HepG2 (cell line): ENCODE measurements around the gene STIM2. TPM values are rescaled to one million over a fixed set of nuclear protein-coding genes. Genes with fewer than 3 reads are reported as not detected.

ENCODE experiments used
- AGO2 ChIP-seq: fragments of 200-400 bp; formaldehyde crosslinking; optimal IDR thresholded peaks from 2 replicates; pipeline ENCODE3; 2017; ENCODE audit warnings: mild to moderate bottlenecking, low read depth, low read length, moderate library complexity
- ATRX ChIP-seq: sonication (generic); formaldehyde crosslinking; IDR thresholded peaks from 2 replicates; pipeline ENCODE4 v1.4.0; 2020; ENCODE audit warnings: missing genetic modification reagents, borderline replicate concordance
- DNMT3B ChIP-seq: conservative IDR thresholded peaks from 2 replicates; pipeline ENCODE4 v1.6.1; 2016; ENCODE audit warnings: missing biosample characterization, control low read depth
- HDAC6 ChIP-seq: fragments of 200-600 bp; sonication (generic); IDR thresholded peaks from 2 replicates; pipeline ENCODE4 v1.7.0; 2017; ENCODE audit warnings: mild to moderate bottlenecking, antibody characterized with exemption, low read length, low read depth
- KDM1A ChIP-seq: IDR thresholded peaks from 2 replicates; pipeline ENCODE4 v1.6.1; 2016; ENCODE audit warnings: missing compliant biosample characterization
- KLF16 ChIP-seq, 2 experiments: sonication (generic) in 1 of 2; formaldehyde crosslinking in 1 of 2; IDR thresholded peaks; 2 replicates each; pipeline versions ENCODE4 v1.6.1 to v1.8.0; 2016 to 2023; ENCODE audit warnings: missing genetic modification reagents in 2 of 2, missing compliant biosample characterization in 1 of 2
- MAFK ChIP-seq, 2 experiments: IDR thresholded peaks in 1 of 2; conservative IDR thresholded peaks in 1 of 2; 2 replicates each; pipeline ENCODE4 v1.6.1; 2011; ENCODE audit warnings: improper control_type of control experiment in 2 of 2, low read length in 2 of 2
- MTF2 ChIP-seq: sonication (generic); formaldehyde crosslinking; IDR thresholded peaks from 2 replicates; pipeline ENCODE4 v1.5.0; 2020; ENCODE audit warnings: missing genetic modification reagents, borderline replicate concordance
- RFX1 ChIP-seq: fragments of 450-650 bp; IDR thresholded peaks from 2 replicates; pipeline ENCODE4 v1.6.1; 2017
- SALL2 ChIP-seq: sonication (generic); formaldehyde crosslinking; IDR thresholded peaks from 2 replicates; pipeline ENCODE4 v1.8.1; 2023; ENCODE audit warnings: mild to moderate bottlenecking, missing genetic modification reagents, inconsistent platforms
- SMYD3 ChIP-seq: sonication (generic); formaldehyde crosslinking; IDR thresholded peaks from 2 replicates; pipeline ENCODE4 v1.8.1; 2023; ENCODE audit warnings: mild to moderate bottlenecking, missing genetic modification reagents
- TOPORS ChIP-seq: sonication (generic); formaldehyde crosslinking; IDR thresholded peaks from 2 replicates; pipeline ENCODE4 v1.8.0; 2023; ENCODE audit warnings: mild to moderate bottlenecking, missing genetic modification reagents
- TRIM24 ChIP-seq: sonication (generic); formaldehyde crosslinking; IDR thresholded peaks from 2 replicates; pipeline ENCODE4 v1.8.0; 2022; ENCODE audit warnings: mild to moderate bottlenecking, missing genetic modification reagents
- ZKSCAN1 ChIP-seq: fragments of 150-350 bp; IDR thresholded peaks from 2 replicates; pipeline ENCODE4 v1.6.1; 2014; ENCODE audit warnings: low read length
- ZNF274 ChIP-seq: sonication (generic); formaldehyde crosslinking; IDR thresholded peaks from 2 replicates; pipeline ENCODE4 v1.5.1; 2020; ENCODE audit warnings: mild to moderate bottlenecking, missing genetic modification reagents
- ZNF550 ChIP-seq: sonication (generic); formaldehyde crosslinking; IDR thresholded peaks from 2 replicates; pipeline ENCODE4 v1.4.0; 2020; ENCODE audit warnings: mild to moderate bottlenecking, missing genetic modification reagents, borderline replicate concordance
- ZNF629 ChIP-seq: sonication (generic); formaldehyde crosslinking; conservative IDR thresholded peaks from 2 replicates; pipeline ENCODE4 v1.5.0; 2020; ENCODE audit warnings: missing genetic modification reagents
- polyA plus RNA-seq, 8 experiments: library from polyadenylated mRNA; depleted of rRNA in 3 of 8; stranded (reverse) in 7 of 8; unstranded in 1 of 8; fragments of >200 nt; fragmentation: Illumina TruSeq in 4 of 8; extraction: Trizol in 4 of 8; gene quantifications; 2 replicates each; pipeline versions ENCODE4 v1.2.1 to v1.2.3, GENCODE V29; 2011 to 2016; ENCODE audit warnings: low read depth in 4 of 8, missing spikeins in 1 of 8, mixed read lengths in 1 of 8; ENCODE audit not compliant: insufficient read depth in 1 of 8
- total RNA-seq, 5 experiments: library from RNA; depleted of rRNA; stranded (reverse); fragments of >200 nt; fragmentation: Illumina TruSeq; extraction: Trizol; gene quantifications; 2 replicates each; pipeline ENCODE4 v1.2.3, GENCODE V29; 2016; ENCODE audit warnings: low read depth in 1 of 5
- TF ChIP-seq, protein P1 (sequence below): IDR thresholded peaks from 2 replicates; pipeline ENCODE4 v1.6.1; 2016
- TF ChIP-seq, protein P2 (sequence below): sonication (generic); formaldehyde crosslinking; IDR thresholded peaks from 2 replicates; pipeline ENCODE4 v1.9.0; 2021; ENCODE audit warnings: missing genetic modification reagents, mild to moderate bottlenecking, borderline replicate concordance
- TF ChIP-seq, protein P3 (sequence below): sonication (generic); formaldehyde crosslinking; IDR thresholded peaks from 2 replicates; pipeline ENCODE4 v1.5.1; 2020; ENCODE audit warnings: mild to moderate bottlenecking, missing genetic modification reagents, borderline replicate concordance
- TF ChIP-seq, protein P4 (sequence below): IDR thresholded peaks from 2 replicates; pipeline ENCODE4 v1.6.1; 2016; ENCODE audit warnings: low read depth, control low read depth
- TF ChIP-seq, protein P5 (sequence below): sonication (generic); formaldehyde crosslinking; IDR thresholded peaks from 2 replicates; pipeline ENCODE4 v1.9.0; 2021; ENCODE audit warnings: missing genetic modification reagents, mild to moderate bottlenecking, borderline replicate concordance
- TF ChIP-seq, protein P6 (sequence below), 2 experiments: fragments of 450-650 bp in 1 of 2; sonication (generic) in 1 of 2; formaldehyde crosslinking; IDR thresholded peaks; 2 replicates each; pipeline versions ENCODE4 v1.5.0 to v1.8.0; 2020 to 2022; ENCODE audit warnings: mild to moderate bottlenecking in 1 of 2, missing genetic modification reagents in 1 of 2

STIM2 gene
- total and polyA plus RNA-seq, 2 of the 13 experiments (the other 11 are each of a cell fraction or from before 2014, with no cell fraction given): 19.3 to 19.4 TPM

DNA sequence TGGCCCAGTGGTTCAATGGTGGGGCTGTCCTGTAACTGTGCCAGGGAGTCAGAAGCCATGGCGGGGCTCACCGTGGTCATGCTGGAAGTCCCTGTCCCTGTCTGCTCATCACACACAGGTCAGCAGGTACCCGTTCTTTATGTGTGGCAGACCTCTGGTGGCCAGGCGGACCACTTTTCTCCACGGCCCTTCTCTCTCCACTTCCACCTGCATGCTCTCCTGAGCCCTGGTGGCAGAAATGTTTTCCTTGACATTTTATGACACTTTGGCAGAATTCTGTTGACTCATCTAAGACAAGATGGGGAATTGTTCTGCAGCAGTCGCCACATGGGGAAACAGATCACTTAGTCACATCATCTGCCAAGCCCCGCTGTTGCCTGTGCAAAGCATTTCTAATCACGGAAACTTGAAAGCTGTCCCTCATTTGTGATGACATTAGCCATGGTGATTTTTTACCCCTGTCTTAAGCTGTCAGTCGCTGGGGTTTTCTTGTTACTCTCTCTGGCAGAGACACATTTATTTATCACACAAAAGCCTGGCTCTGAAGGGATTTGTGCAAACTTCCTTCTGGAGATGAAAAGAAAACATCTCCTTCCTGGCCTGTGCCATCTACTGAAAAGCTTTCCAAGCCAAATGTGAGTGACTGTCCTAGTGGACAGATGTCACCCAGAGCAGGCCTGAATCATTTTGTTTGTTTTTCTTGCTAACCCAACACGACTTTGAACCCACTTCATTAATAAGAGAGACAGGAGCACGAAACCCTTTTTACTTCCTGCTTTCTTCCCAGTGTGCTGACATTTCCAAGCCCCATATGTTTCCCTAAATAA is 38.8 kb upstream of the STIM2 start (continued):
- no peak for TF ChIP-seq ZNF550
- TF ChIP-seq, protein P1, sequence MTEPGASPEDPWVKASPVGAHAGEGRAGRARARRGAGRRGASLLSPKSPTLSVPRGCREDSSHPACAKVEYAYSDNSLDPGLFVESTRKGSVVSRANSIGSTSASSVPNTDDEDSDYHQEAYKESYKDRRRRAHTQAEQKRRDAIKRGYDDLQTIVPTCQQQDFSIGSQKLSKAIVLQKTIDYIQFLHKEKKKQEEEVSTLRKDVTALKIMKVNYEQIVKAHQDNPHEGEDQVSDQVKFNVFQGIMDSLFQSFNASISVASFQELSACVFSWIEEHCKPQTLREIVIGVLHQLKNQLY (CRISPR knock-in tag): peak; percentile 87
- TF ChIP-seq, protein P2, sequence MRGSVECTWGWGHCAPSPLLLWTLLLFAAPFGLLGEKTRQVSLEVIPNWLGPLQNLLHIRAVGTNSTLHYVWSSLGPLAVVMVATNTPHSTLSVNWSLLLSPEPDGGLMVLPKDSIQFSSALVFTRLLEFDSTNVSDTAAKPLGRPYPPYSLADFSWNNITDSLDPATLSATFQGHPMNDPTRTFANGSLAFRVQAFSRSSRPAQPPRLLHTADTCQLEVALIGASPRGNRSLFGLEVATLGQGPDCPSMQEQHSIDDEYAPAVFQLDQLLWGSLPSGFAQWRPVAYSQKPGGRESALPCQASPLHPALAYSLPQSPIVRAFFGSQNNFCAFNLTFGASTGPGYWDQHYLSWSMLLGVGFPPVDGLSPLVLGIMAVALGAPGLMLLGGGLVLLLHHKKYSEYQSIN: no peak
- TF ChIP-seq RFX1: no peak
- TF ChIP-seq, protein P3, sequence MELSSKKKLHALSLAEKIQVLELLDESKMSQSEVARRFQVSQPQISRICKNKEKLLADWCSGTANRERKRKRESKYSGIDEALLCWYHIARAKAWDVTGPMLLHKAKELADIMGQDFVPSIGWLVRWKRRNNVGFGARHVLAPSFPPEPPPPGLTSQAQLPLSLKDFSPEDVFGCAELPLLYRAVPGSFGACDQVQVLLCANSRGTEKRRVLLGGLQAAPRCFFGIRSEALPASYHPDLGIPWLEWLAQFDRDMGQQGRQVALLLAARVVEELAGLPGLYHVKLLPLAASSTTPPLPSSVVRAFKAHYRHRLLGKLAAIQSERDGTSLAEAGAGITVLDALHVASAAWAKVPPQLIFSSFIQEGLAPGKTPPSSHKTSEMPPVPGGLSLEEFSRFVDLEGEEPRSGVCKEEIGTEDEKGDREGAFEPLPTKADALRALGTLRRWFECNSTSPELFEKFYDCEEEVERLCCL: no peak
- TF ChIP-seq, protein P4, sequence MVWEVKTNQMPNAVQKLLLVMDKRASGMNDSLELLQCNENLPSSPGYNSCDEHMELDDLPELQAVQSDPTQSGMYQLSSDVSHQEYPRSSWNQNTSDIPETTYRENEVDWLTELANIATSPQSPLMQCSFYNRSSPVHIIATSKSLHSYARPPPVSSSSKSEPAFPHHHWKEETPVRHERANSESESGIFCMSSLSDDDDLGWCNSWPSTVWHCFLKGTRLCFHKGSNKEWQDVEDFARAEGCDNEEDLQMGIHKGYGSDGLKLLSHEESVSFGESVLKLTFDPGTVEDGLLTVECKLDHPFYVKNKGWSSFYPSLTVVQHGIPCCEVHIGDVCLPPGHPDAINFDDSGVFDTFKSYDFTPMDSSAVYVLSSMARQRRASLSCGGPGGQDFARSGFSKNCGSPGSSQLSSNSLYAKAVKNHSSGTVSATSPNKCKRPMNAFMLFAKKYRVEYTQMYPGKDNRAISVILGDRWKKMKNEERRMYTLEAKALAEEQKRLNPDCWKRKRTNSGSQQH (CRISPR knock-in tag): no peak; the same call in 1 of the 2 replicates
- TF ChIP-seq DNMT3B (CRISPR knock-in tag): 0 out of 2 replicates have a peak, but pooled peaks have one; percentile 72
- no peak for TF ChIP-seq ZNF274 (CRISPR knock-in tag)
- TF ChIP-seq TOPORS (CRISPR knock-in tag): no peak
- TF ChIP-seq SMYD3 (CRISPR knock-in tag): no peak
- no peak for TF ChIP-seq ZNF629 (CRISPR knock-in tag)
- 0 out of 2 replicates have a peak, but pooled peaks have one; percentile 32 for TF ChIP-seq MTF2 (CRISPR knock-in tag)
- no peak for TF ChIP-seq HDAC6
- TF ChIP-seq ATRX (CRISPR knock-in tag): no peak
- no peak for TF ChIP-seq AGO2
- no peak for TF ChIP-seq KDM1A
- TF ChIP-seq TRIM24 (CRISPR knock-in tag): no peak
- TF ChIP-seq MAFK (conservative IDR thresholded peaks at IDR 0.05 in 1 of 2, IDR thresholded peaks at IDR 0.05 in 1 of 2; ENCODE audit: low read length in 2 of 2): peak; percentile 40 to 61; a peak in 2 of 4 replicates
- peak in 1 of 2 experiments; percentile 64; a peak in 2 of 4 replicates for TF ChIP-seq KLF16 (CRISPR knock-in tag; IDR thresholded peaks at IDR 0.05)
- TF ChIP-seq, protein P5, sequence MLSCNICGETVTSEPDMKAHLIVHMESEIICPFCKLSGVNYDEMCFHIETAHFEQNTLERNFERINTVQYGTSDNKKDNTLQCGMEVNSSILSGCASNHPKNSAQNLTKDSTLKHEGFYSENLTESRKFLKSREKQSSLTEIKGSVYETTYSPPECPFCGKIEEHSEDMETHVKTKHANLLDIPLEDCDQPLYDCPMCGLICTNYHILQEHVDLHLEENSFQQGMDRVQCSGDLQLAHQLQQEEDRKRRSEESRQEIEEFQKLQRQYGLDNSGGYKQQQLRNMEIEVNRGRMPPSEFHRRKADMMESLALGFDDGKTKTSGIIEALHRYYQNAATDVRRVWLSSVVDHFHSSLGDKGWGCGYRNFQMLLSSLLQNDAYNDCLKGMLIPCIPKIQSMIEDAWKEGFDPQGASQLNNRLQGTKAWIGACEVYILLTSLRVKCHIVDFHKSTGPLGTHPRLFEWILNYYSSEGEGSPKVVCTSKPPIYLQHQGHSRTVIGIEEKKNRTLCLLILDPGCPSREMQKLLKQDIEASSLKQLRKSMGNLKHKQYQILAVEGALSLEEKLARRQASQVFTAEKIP (CRISPR knock-in tag): no peak
- TF ChIP-seq ZKSCAN1: no peak
- TF ChIP-seq, protein P6, sequence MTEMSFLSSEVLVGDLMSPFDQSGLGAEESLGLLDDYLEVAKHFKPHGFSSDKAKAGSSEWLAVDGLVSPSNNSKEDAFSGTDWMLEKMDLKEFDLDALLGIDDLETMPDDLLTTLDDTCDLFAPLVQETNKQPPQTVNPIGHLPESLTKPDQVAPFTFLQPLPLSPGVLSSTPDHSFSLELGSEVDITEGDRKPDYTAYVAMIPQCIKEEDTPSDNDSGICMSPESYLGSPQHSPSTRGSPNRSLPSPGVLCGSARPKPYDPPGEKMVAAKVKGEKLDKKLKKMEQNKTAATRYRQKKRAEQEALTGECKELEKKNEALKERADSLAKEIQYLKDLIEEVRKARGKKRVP (CRISPR knock-in tag; IDR thresholded peaks at IDR 0.05): no peak
- TF ChIP-seq SALL2 (CRISPR knock-in tag): peak; percentile 39; the same call in 1 of the 2 replicates
